Muscle layer of duodenum (tissue), 2 donors: ENCODE measurements around the gene GABBR2.

Experiments
- H3K27ac ChIP-seq: one replicate; pipeline ENCODE4 v1.7.0; 2013; ENCODE audit warnings: mild to moderate bottlenecking, low read length
- H3K27me3 ChIP-seq: one replicate; pipeline ENCODE4 v1.7.0; 2013; ENCODE audit warnings: low read depth, mild to moderate bottlenecking, control low read depth, low read length
- H3K36me3 ChIP-seq, 2 donors: one replicate each; pipeline ENCODE4 v1.7.0; 2013; ENCODE audit warnings: low read length in 2 of 2, control low read depth in 1 of 2, mild to moderate bottlenecking in 1 of 2; ENCODE audit not compliant: insufficient read depth in 2 of 2, control insufficient read depth in 1 of 2
- H3K4me1 ChIP-seq, 2 donors: one replicate each; pipeline ENCODE4 v1.7.0; 2013; ENCODE audit warnings: low read length in 2 of 2, mild to moderate bottlenecking in 2 of 2, control low read depth in 1 of 2, moderate library complexity in 1 of 2; ENCODE audit not compliant: insufficient read depth in 2 of 2, control insufficient read depth in 1 of 2
- H3K4me3 ChIP-seq, 2 donors: one replicate each; pipeline ENCODE4 v1.7.0; 2013; ENCODE audit warnings: low read length in 2 of 2, low read depth in 1 of 2, mild to moderate bottlenecking in 1 of 2
- H3K9me3 ChIP-seq, 2 donors: one replicate each; pipeline ENCODE4 v1.7.0; 2013; ENCODE audit warnings: low read length in 2 of 2, control low read depth in 1 of 2, mild to moderate bottlenecking in 1 of 2; ENCODE audit not compliant: control insufficient read depth in 1 of 2
- donor health status: healthy.

Gene GABBR2

GRCh38 chr9:98602839-98603500 is 105.8 kb downstream of the GABBR2 start:
- H3K4me1 ChIP-seq = no peaks in the 10 kb centered on the region
- no peaks in the 10 kb centered on the region for H3K9me3 ChIP-seq
- no peak overlapping the region for H3K4me3 ChIP-seq
- H3K27me3 ChIP-seq = no peaks in the 10 kb centered on the region
- no peak overlapping the region for H3K27ac ChIP-seq
- H3K36me3 ChIP-seq = no peaks in the 10 kb centered on the region

- Histone ChIP-seq H3K36me3 (no peaks in the 10 kb centered on the region), H3K27ac (no peak overlapping the region), H3K4me1 (no peaks in the 10 kb centered on the region), H3K27me3 (no peaks in the 10 kb centered on the region), H3K9me3 (no peaks in the 10 kb centered on the region), H3K4me3 (no peak overlapping the region)
These were observed 108.1 kb downstream of the GABBR2 start for GRCh38 chr9:98600631-98601030.

DNA sequence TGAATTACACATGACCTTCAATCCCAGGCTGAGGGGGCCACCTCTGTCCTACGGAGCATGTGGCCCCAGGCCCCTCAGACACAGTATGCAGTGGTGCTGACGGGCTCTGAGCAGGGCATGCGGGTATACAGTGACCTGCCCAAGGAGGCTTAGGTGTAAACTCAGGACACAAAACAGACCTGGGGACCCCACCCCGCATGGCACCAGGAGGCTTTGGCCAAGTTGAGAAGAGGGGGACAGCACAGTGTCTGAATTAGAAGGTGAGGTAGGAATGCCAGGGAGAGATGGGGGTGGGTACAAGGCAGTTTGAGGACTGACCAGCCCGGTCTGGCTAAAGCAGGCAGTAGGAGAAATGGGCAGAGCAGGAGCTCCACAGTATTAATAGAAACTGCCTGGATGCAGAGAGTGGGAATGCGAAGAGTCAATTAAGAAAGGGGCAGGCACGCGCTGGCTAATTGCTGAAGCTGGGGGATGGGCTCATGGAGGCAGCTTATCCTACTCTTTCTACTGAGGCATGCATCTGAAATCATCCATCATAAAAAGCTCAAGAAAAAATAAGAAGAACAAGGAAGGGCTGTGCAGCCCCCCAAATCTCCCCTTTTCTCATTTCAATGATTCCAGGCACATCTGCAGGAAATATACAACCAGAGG is 109.0 kb downstream of the GABBR2 start:
- H3K9me3 ChIP-seq = no peaks in the 10 kb centered on the region
- H3K4me1 ChIP-seq = no peaks in the 10 kb centered on the region
- no peak overlapping the region for H3K27ac ChIP-seq
- no peak overlapping the region for H3K4me3 ChIP-seq
- no peaks in the 10 kb centered on the region for H3K27me3 ChIP-seq
- H3K36me3 ChIP-seq = no peaks in the 10 kb centered on the region

DNA sequence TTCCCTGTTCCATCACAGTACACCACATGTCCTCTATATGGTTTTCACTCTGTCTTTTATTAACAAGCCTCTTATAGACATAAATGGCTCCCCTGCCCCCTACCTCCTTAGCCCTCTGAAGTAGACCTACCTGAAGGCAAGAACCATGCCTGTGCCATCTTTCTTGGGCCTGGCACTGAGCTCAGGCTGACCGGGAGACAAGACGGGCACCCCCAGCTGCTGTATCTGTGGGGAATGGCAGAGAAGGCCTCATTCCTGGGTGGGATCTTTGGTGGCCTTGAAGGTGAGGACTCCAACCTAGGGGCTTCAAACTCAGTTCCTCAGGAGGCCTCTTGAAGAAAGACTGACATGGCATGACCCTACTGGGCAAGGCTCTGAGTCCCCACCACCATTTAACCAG is 109.9 kb downstream of the GABBR2 start:
- Histone ChIP-seq H3K27ac (no peak overlapping the region), H3K9me3 (no peaks in the 10 kb centered on the region), H3K36me3 (no peaks in the 10 kb centered on the region), H3K4me3 (no peak overlapping the region), H3K4me1 (no peaks in the 10 kb centered on the region), H3K27me3 (no peaks in the 10 kb centered on the region)

GRCh38 chr9:98597236-98597771 is 111.4 kb downstream of the GABBR2 start:
- H3K36me3 ChIP-seq = no peaks in the 10 kb centered on the region
- no peak overlapping the region for H3K4me3 ChIP-seq
- no peak overlapping the region for H3K27ac ChIP-seq
- no peaks in the 10 kb centered on the region for H3K27me3 ChIP-seq
- H3K9me3 ChIP-seq = no peaks in the 10 kb centered on the region
- no peaks in the 10 kb centered on the region for H3K4me1 ChIP-seq

DNA sequence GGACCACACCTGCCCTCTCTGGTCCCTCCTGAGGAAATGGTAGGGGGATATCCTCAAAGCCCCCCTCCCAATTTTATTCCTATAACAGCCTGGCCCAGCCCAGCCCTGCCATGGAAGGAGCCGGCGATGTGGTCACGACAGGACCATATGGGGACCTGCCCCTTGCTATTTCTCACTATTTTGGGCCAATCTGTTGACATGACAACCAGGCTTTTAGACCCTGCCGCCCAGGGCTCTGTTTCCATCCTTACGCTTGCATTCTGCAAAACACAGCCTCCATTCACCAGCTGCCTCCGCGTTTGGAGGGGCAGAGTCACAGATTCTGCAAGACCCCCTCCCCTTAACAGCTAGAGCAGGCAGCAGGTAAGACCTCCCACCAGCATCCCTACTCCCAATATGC is 112.2 kb downstream of the GABBR2 start:
- no peaks in the 10 kb centered on the region for H3K36me3 ChIP-seq
- no peaks in the 10 kb centered on the region for H3K4me1 ChIP-seq
- no peaks in the 10 kb centered on the region for H3K9me3 ChIP-seq
- H3K4me3 ChIP-seq = no peak overlapping the region
- H3K27ac ChIP-seq = no peak overlapping the region
- H3K27me3 ChIP-seq = no peaks in the 10 kb centered on the region

DNA sequence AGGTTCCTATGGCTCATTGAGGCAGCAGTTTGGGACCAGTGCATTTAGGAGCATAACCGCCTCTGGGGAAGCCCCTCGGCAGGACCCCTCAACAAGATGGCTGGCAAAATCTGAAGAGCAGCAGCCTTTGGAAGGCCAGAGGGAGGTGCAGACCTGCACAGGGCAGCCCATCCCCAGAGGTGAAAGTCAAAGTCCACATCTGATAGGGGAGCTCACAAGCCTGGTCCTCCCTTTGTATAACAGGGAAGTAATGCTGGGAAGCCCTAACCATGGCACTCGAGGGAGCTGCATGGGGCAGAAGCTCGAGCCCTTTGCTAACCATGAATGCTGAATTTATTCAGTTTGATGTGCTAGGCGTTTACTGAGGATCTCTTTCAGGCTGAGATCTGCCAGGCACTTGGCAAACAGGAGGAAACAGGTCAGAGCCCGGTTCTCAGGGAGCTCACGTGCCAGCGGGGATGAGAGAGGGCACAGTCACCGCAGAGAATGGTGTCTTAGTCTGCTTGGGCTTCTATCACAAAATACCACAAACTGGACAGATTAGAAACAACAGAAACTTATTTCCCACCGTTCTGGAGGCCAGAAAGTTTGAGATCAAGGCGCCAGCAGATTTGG is 114.1 kb downstream of the GABBR2 start:
- Histone ChIP-seq H3K4me1 (no peaks in the 10 kb centered on the region), H3K36me3 (no peaks in the 10 kb centered on the region), H3K27me3 (no peaks in the 10 kb centered on the region), H3K4me3 (no peak overlapping the region), H3K9me3 (no peaks in the 10 kb centered on the region), H3K27ac (no peak overlapping the region)

GRCh38 chr9:98593354-98594253 is 115.1 kb downstream of the GABBR2 start:
- Histone ChIP-seq H3K27me3 (no peaks in the 10 kb centered on the region), H3K27ac (no peak overlapping the region), H3K36me3 (no peaks in the 10 kb centered on the region), H3K9me3 (no peaks in the 10 kb centered on the region), H3K4me1 (no peaks in the 10 kb centered on the region), H3K4me3 (no peak overlapping the region)

- Histone ChIP-seq H3K4me3 (no peak overlapping the region), H3K27ac (no peak overlapping the region), H3K9me3 (no peaks in the 10 kb centered on the region), H3K36me3 (no peaks in the 10 kb centered on the region), H3K27me3 (no peaks in the 10 kb centered on the region), H3K4me1 (no peaks in the 10 kb centered on the region)
These were observed 117.0 kb downstream of the GABBR2 start for GRCh38 chr9:98591696-98592095.

GRCh38 chr9:98590101-98590500 is 118.6 kb downstream of the GABBR2 start:
- H3K27ac ChIP-seq = no peak overlapping the region
- H3K27me3 ChIP-seq = no peaks in the 10 kb centered on the region
- H3K9me3 ChIP-seq = no peaks in the 10 kb centered on the region
- no peaks in the 10 kb centered on the region for H3K4me1 ChIP-seq
- H3K36me3 ChIP-seq = no peaks in the 10 kb centered on the region
- H3K4me3 ChIP-seq = no peak overlapping the region

DNA sequence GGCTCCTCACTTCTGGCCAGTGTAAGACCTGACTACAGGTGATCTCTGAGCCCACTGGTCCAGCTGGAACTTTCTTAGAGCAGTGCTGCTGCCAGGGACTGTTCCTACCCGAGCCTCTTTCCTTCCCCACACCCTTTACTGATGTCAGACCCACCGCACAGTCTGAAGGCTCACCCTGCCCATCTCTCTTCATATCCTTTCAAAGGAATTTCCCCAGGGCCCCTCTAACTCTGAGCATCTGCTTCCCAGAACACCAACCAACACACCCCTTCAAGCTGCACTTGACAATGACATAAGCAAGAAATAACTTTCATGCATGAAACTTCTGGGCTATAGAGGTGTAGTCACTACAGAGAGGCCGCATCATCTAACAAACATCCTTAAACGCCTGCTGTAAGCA is 119.6 kb downstream of the GABBR2 start:
- H3K27me3 ChIP-seq = no peaks in the 10 kb centered on the region
- no peaks in the 10 kb centered on the region for H3K9me3 ChIP-seq
- H3K4me3 ChIP-seq = no peak overlapping the region
- H3K36me3 ChIP-seq = no peaks in the 10 kb centered on the region
- H3K4me1 ChIP-seq = no peaks in the 10 kb centered on the region
- no peak overlapping the region for H3K27ac ChIP-seq
